ENCODE data around the gene SLIT3.

- TF ChIP-seq CTCF (IDR thresholded peaks at IDR 0.05; ENCODE audit: insufficient read depth, low read length, poor library complexity, severe bottlenecking) (no peak), EZH2phosphoT487 (conservative IDR thresholded peaks at IDR 0.05; ENCODE audit: low read length) (no peak)
Measured at GRCh38 chr5:168661593-168662485, 639.1 kb downstream of the SLIT3 start.

Data from SU-DHL-6 (cell line).